ENCODE measurements around the gene PTPRF.
"Not testable (repeated sequence)": the region's sequence is repeated elsewhere in the genome, so short reads cannot be mapped to it uniquely, and the experiment has no call there.

DNA sequence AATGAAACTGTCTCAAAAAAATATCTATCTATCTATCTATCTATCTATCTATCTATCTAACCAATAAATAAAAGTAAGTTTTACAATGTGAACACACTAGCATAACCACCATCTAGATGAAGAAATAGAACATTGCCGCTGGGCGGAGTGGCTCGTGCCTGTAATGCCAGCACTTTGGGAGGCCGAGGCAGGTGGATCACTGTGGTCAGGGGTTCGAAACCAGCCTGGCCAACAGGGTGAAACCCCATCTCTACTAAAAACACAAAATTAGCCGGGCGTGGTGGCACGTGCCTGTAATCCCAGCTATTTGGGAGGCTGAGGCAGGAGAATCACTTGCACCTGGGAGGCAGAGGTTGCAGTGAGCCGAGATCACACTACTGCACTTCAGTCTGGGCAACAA lies 116.6 kb downstream of the PTPRF start:
- TF ChIP-seq, protein P1, sequence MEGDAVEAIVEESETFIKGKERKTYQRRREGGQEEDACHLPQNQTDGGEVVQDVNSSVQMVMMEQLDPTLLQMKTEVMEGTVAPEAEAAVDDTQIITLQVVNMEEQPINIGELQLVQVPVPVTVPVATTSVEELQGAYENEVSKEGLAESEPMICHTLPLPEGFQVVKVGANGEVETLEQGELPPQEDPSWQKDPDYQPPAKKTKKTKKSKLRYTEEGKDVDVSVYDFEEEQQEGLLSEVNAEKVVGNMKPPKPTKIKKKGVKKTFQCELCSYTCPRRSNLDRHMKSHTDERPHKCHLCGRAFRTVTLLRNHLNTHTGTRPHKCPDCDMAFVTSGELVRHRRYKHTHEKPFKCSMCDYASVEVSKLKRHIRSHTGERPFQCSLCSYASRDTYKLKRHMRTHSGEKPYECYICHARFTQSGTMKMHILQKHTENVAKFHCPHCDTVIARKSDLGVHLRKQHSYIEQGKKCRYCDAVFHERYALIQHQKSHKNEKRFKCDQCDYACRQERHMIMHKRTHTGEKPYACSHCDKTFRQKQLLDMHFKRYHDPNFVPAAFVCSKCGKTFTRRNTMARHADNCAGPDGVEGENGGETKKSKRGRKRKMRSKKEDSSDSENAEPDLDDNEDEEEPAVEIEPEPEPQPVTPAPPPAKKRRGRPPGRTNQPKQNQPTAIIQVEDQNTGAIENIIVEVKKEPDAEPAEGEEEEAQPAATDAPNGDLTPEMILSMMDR (IDR thresholded peaks at IDR 0.05; ENCODE audit: low read depth, low read length, poor library complexity, severe bottlenecking), result not testable (repeated sequence)
- TF ChIP-seq EZH2phosphoT487 (IDR thresholded peaks at IDR 0.05; ENCODE audit: borderline replicate concordance, low read length), result not testable (repeated sequence)
